ENCODE results near the gene TMEM47.

TMEM47 gene

DNA sequence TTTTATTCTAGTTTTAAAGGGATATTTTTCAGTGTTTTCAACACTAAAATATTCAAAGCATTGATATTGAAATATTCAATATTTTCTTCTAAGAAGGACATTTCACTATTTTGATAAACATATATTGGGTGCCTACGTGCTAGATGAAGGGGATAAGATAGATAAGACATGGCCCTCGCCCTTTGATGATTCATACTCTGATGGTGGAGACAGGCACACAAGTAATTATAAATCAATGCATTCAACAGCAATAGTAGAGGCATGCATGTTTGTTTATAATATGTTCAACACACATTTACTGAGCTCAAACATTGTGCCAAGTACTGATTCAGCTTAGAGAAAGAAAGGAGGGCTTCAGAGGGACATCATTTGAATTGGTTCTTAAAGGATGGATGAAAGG lies 22.7 kb downstream of the TMEM47 start:
- no peaks in the 10 kb centered on the region for H3K27me3 ChIP-seq (ENCODE audit: control insufficient read depth, insufficient read depth, low read length)
- H3K9ac ChIP-seq (ENCODE audit: low read length), result no peak overlapping the region
- no peaks in the 10 kb centered on the region for H3K4me1 ChIP-seq (ENCODE audit: control insufficient read depth, insufficient read depth, low read length)
- no peak overlapping the region for H3K4me3 ChIP-seq (ENCODE audit: low read length)
- H3K9me3 ChIP-seq (ENCODE audit: control insufficient read depth, low read length), result no peaks in the 10 kb centered on the region
- H3K36me3 ChIP-seq (ENCODE audit: control insufficient read depth, insufficient read depth, low read length), result no peaks in the 10 kb centered on the region

DNA sequence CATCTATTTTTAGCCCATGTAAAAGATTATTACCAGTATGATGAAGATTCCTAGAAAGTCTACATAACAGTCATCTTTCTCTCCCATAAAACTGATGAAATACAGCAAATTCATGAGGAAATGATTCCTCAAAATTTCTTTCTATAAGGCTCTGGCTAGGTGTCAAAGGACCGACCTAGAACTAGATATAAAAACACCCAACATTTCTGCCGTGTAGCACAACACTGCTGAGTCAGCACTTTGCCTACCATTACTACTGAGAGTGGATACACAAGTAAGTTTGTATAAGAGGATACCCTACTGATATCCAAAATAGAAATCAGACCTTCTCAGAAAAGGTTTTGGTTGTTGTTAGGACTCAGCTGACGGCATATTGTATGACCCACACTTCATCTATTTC lies 24.7 kb downstream of the TMEM47 start:
- H3K9me3 ChIP-seq (ENCODE audit: control insufficient read depth, low read length), result no peaks in the 10 kb centered on the region
- no peaks in the 10 kb centered on the region for H3K4me1 ChIP-seq (ENCODE audit: control insufficient read depth, insufficient read depth, low read length)
- no peaks in the 10 kb centered on the region for H3K36me3 ChIP-seq (ENCODE audit: control insufficient read depth, insufficient read depth, low read length)
- H3K9ac ChIP-seq (ENCODE audit: low read length), result no peak overlapping the region
- no peaks in the 10 kb centered on the region for H3K27me3 ChIP-seq (ENCODE audit: control insufficient read depth, insufficient read depth, low read length)
- no peak overlapping the region for H3K4me3 ChIP-seq (ENCODE audit: low read length)

DNA sequence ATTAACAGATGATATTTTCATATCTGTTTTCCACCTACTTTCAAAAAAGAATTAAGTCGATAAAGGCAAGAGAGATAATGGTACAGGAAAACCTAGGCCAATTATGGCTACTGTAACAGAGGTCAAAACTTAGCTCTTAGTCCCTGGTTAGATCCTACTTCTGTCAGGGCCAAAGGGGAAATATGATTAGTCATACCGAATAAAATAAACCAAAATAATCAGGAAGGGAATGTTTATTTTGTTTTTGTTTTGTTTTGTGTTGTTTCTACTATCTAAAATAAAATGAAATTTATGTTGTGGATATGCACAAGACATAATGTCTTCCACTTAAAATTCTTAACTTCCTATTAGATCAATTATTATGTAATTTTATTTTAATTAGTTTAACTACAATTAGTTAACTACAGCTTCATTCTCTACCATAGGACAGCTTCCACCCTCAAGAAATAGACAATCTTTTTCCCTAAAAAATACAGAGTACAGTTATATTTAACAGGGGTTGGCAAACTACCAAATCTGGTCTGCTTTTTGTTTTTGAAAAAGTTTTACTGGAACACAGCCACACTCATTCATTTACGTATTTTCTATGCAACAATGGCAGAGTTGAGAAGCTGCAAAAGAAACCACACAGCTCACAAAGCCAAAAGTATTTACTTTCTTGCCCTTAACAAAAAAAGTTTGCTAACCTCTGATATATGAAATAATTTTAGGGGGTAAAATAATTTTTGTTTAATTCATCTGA lies 25.4 kb downstream of the TMEM47 start:
- no peak overlapping the region for H3K9ac ChIP-seq (ENCODE audit: low read length)
- no peak overlapping the region for H3K4me3 ChIP-seq (ENCODE audit: low read length)
- H3K4me1 ChIP-seq (ENCODE audit: control insufficient read depth, insufficient read depth, low read length), result no peaks in the 10 kb centered on the region
- H3K9me3 ChIP-seq (ENCODE audit: control insufficient read depth, low read length), result no peaks in the 10 kb centered on the region
- no peaks in the 10 kb centered on the region for H3K36me3 ChIP-seq (ENCODE audit: control insufficient read depth, insufficient read depth, low read length)
- no peaks in the 10 kb centered on the region for H3K27me3 ChIP-seq (ENCODE audit: control insufficient read depth, insufficient read depth, low read length)

DNA sequence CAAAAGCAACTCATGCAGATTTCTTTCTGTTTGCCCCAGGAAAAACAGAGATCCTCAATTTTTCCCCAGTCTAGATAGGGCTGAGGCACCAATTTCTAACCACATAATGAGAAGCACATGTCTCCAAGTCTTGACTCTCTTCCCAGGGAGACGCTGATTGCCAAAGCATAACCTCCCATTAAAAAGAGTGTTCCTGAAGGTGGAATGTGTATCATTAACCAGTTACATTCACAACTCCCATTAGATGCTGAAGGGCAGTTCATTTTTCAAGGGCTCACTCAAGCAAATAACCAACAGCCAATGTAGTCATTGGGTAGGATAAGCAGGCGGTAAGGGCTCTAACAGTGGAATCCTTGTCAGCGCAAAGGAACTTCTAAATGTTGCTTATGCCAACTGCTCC lies 27.5 kb downstream of the TMEM47 start:
- Histone ChIP-seq H3K36me3 (ENCODE audit: control insufficient read depth, insufficient read depth, low read length) (no peaks in the 10 kb centered on the region), H3K4me1 (ENCODE audit: control insufficient read depth, insufficient read depth, low read length) (no peaks in the 10 kb centered on the region), H3K27me3 (ENCODE audit: control insufficient read depth, insufficient read depth, low read length) (no peaks in the 10 kb centered on the region), H3K9me3 (ENCODE audit: control insufficient read depth, low read length) (no peaks in the 10 kb centered on the region), H3K4me3 (ENCODE audit: low read length) (no peak overlapping the region), H3K9ac (ENCODE audit: low read length) (no peak overlapping the region)

DNA sequence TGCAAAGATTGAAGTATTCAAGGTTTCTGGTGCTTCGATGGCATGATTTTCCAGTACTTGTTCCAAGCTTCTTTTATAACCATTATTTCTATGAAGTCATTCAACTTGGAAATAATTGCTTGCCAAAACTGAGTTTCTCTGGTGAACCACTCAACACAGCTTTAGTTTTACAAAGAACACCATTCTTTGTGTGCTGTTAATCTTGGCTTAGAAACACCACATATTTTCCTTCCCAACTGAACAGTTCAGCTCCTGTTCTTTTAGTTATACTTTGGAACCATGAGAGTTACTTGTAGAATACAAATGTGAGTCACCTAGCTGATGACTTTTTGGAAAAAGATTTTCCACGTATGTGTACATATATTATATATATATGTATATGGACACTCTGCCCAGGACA lies 32.7 kb downstream of the TMEM47 start:
- no peaks in the 10 kb centered on the region for H3K36me3 ChIP-seq (ENCODE audit: control insufficient read depth, insufficient read depth, low read length)
- H3K9ac ChIP-seq (ENCODE audit: low read length), result no peak overlapping the region
- no peaks in the 10 kb centered on the region for H3K9me3 ChIP-seq (ENCODE audit: control insufficient read depth, low read length)
- no peaks in the 10 kb centered on the region for H3K27me3 ChIP-seq (ENCODE audit: control insufficient read depth, insufficient read depth, low read length)
- no peaks in the 10 kb centered on the region for H3K4me1 ChIP-seq (ENCODE audit: control insufficient read depth, insufficient read depth, low read length)
- no peak overlapping the region for H3K4me3 ChIP-seq (ENCODE audit: low read length)

DNA sequence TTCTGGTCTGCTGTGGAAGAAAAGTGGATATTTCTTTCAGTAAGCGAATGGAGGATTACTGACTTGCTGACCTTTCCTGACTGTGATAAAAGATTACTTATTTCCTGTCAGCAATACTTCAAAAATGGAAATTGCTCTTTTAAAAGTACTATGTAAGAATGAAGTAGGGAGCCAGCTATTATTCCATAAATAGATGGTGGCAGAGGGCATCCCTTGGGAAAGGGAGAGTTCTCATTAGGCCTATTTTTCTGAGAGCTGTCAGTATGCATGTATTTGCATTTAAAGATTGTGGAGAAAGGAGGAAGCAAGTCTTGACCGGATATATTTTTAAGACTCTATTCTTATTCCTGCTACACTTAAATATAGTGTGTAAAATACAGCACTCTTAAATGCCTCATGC lies 37.2 kb downstream of the TMEM47 start:
- no peaks in the 10 kb centered on the region for H3K27me3 ChIP-seq (ENCODE audit: control insufficient read depth, insufficient read depth, low read length)
- H3K36me3 ChIP-seq (ENCODE audit: control insufficient read depth, insufficient read depth, low read length), result no peaks in the 10 kb centered on the region
- H3K9me3 ChIP-seq (ENCODE audit: control insufficient read depth, low read length), result no peaks in the 10 kb centered on the region
- no peaks in the 10 kb centered on the region for H3K4me1 ChIP-seq (ENCODE audit: control insufficient read depth, insufficient read depth, low read length)
- H3K9ac ChIP-seq (ENCODE audit: low read length), result no peak overlapping the region
- H3K4me3 ChIP-seq (ENCODE audit: low read length), result no peak overlapping the region

DNA sequence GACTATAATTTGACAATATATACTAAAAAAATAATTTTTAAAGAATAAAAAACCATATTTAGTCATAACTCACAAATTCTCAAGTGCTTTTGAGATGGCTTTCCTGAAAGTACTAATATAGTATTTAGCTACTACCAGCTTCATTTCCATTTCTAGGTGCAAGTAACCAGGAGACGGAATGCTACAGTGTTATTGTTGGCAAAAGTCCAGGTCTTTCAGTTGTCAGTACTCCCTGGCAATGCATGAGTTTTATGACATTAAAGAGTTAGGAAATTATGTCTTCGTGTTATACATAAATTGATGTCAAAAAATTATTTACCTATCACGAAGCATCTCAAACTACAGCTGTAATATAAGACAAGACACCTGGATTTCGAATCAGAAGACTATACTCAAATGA lies 45.0 kb downstream of the TMEM47 start:
- H3K36me3 ChIP-seq (ENCODE audit: control insufficient read depth, insufficient read depth, low read length), result no peaks in the 10 kb centered on the region
- no peaks in the 10 kb centered on the region for H3K9me3 ChIP-seq (ENCODE audit: control insufficient read depth, low read length)
- no peaks in the 10 kb centered on the region for H3K27me3 ChIP-seq (ENCODE audit: control insufficient read depth, insufficient read depth, low read length)
- H3K9ac ChIP-seq (ENCODE audit: low read length), result no peak overlapping the region
- H3K4me1 ChIP-seq (ENCODE audit: control insufficient read depth, insufficient read depth, low read length), result no peaks in the 10 kb centered on the region
- H3K4me3 ChIP-seq (ENCODE audit: low read length), result no peak overlapping the region

DNA sequence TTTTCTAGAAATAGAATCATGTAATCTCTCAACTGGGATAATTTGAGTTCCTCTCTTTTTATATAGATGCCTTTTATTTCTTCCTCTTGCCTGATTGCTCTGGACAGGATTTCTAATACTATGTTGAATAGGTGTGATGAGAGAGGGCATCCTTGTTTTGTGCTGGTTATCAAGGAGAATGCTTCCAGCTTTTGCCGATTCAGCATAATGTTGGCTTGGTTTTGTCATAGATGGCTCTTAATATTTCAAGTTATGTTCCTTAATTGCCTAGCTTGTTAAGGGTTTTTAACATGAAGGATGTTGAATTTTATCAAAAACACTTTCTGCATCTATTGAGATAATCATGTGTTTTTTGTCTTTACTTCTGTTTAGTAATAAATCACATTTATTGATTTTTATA lies 58.7 kb downstream of the TMEM47 start:
- Histone ChIP-seq H3K4me1 (ENCODE audit: control insufficient read depth, insufficient read depth, low read length) (no peaks in the 10 kb centered on the region), H3K36me3 (ENCODE audit: control insufficient read depth, insufficient read depth, low read length) (no peaks in the 10 kb centered on the region), H3K27me3 (ENCODE audit: control insufficient read depth, insufficient read depth, low read length) (no peaks in the 10 kb centered on the region), H3K9me3 (ENCODE audit: control insufficient read depth, low read length) (no peaks in the 10 kb centered on the region), H3K9ac (ENCODE audit: low read length) (no peak overlapping the region), H3K4me3 (ENCODE audit: low read length) (no peak overlapping the region)

DNA sequence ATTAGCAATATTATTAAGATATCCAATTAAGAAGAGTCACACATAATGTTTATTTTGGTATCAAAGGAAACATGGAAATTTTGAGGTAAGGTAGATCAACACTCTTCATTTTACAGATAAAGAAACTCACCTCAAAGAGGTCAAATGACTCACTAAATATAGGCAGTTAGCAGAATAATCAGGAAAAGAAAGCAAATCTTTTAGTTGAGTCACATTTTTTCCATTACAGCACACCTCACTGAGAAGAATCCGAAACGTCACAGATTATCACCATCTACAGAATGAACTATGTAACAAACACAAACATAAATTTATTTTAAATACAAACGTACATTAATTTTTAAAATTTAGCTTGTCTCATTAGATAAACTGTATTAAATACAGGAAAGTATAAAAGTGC lies 70.1 kb downstream of the TMEM47 start:
- H3K4me3 ChIP-seq (ENCODE audit: low read length), result no peak overlapping the region
- H3K27me3 ChIP-seq (ENCODE audit: control insufficient read depth, insufficient read depth, low read length), result no peaks in the 10 kb centered on the region
- no peaks in the 10 kb centered on the region for H3K4me1 ChIP-seq (ENCODE audit: control insufficient read depth, insufficient read depth, low read length)
- H3K9ac ChIP-seq (ENCODE audit: low read length), result no peak overlapping the region
- no peaks in the 10 kb centered on the region for H3K36me3 ChIP-seq (ENCODE audit: control insufficient read depth, insufficient read depth, low read length)
- no peaks in the 10 kb centered on the region for H3K9me3 ChIP-seq (ENCODE audit: control insufficient read depth, low read length)

DNA sequence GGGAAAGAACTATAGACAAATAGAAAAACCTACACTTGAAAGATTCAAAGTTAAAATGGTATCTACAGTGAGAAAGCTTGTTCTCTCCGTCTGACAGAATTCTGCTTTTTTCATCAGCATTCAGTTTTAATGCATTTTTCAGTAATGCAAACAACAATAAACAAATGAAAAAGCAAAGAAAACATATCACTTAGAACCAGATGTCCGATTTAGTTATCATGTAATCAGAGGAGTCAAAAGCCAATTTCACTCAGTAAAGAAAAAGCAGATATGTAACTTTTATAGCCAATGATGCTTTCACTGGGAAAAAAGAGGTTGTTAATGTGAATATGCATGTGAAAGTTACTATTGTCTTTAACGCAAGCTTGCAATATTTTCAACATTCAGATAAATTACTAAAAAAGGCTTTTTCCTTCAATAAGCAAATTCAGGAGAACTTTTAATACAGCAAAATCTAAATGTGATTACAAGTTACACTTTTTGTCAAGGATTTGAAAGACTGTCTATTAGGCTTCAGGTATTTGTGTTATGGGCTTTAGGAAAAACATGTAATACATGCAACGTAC lies 70.7 kb downstream of the TMEM47 start:
- Histone ChIP-seq H3K4me1 (ENCODE audit: control insufficient read depth, insufficient read depth, low read length) (no peaks in the 10 kb centered on the region), H3K36me3 (ENCODE audit: control insufficient read depth, insufficient read depth, low read length) (no peaks in the 10 kb centered on the region), H3K4me3 (ENCODE audit: low read length) (no peak overlapping the region), H3K9me3 (ENCODE audit: control insufficient read depth, low read length) (no peaks in the 10 kb centered on the region), H3K9ac (ENCODE audit: low read length) (no peak overlapping the region), H3K27me3 (ENCODE audit: control insufficient read depth, insufficient read depth, low read length) (no peaks in the 10 kb centered on the region)

DNA sequence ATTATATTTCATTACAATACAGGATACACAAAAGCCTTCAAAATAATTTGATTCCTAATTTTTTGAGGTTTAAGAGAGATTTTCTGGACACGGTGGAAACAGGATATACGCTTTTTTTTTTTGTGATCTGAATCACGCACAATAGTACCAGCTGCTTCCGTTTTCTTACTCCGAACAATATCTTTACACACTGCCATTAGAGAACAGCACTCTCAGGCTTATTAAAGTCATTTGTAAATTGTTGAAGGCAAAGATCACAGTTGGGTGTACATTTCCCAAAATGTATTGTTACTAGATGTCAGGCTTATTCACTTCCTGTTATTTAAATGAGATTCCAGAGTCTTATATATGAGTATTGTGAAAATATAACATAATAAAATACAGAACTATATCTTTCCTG lies 71.5 kb downstream of the TMEM47 start:
- H3K36me3 ChIP-seq (ENCODE audit: control insufficient read depth, insufficient read depth, low read length), result no peaks in the 10 kb centered on the region
- no peak overlapping the region for H3K4me3 ChIP-seq (ENCODE audit: low read length)
- H3K9me3 ChIP-seq (ENCODE audit: control insufficient read depth, low read length), result no peaks in the 10 kb centered on the region
- H3K9ac ChIP-seq (ENCODE audit: low read length), result no peak overlapping the region
- no peaks in the 10 kb centered on the region for H3K27me3 ChIP-seq (ENCODE audit: control insufficient read depth, insufficient read depth, low read length)
- no peaks in the 10 kb centered on the region for H3K4me1 ChIP-seq (ENCODE audit: control insufficient read depth, insufficient read depth, low read length)

DNA sequence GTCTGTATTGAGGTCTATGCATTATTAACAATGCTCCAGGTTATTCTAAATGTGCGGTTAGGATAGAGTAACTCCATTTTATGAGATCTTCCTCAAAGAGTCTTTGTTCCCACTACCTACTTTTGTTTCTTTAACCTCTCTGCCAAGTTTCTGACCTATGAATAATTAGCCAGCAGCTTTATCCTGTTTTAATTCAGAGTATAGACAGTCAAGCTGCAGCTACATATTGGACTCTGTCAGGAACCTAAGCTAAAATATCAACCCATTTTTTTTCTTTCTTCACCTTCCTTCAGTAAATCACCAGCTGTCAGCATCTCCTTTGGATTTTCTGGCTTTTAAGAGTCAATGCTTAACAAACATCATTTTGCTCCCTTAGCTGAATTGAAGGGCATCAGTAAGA lies 72.3 kb downstream of the TMEM47 start:
- H3K9me3 ChIP-seq (ENCODE audit: control insufficient read depth, low read length), result no peaks in the 10 kb centered on the region
- no peaks in the 10 kb centered on the region for H3K4me1 ChIP-seq (ENCODE audit: control insufficient read depth, insufficient read depth, low read length)
- no peaks in the 10 kb centered on the region for H3K36me3 ChIP-seq (ENCODE audit: control insufficient read depth, insufficient read depth, low read length)
- no peak overlapping the region for H3K4me3 ChIP-seq (ENCODE audit: low read length)
- H3K27me3 ChIP-seq (ENCODE audit: control insufficient read depth, insufficient read depth, low read length), result no peaks in the 10 kb centered on the region
- no peak overlapping the region for H3K9ac ChIP-seq (ENCODE audit: low read length)

DNA sequence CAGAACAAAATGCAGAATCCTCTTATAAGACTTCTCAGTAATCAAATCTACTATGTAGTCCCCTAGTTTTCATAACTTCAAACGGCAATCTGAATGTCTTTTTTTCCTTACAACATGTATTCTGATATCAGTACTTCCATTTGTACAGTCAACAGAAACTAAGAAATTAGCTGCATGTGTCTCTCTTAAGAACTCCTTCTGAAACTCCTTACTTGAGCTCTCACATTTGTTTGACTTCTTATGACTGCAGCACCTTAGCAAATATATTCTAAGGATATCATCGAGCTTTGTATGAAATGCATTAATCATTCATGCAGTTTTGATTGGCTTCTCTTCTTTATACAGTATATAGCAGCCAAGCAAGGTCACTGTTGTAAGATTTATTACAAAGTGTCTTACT lies 77.0 kb downstream of the TMEM47 start:
- no peaks in the 10 kb centered on the region for H3K36me3 ChIP-seq (ENCODE audit: control insufficient read depth, insufficient read depth, low read length)
- H3K27me3 ChIP-seq (ENCODE audit: control insufficient read depth, insufficient read depth, low read length), result no peaks in the 10 kb centered on the region
- H3K4me3 ChIP-seq (ENCODE audit: low read length), result no peak overlapping the region
- H3K9ac ChIP-seq (ENCODE audit: low read length), result no peak overlapping the region
- H3K9me3 ChIP-seq (ENCODE audit: control insufficient read depth, low read length), result no peaks in the 10 kb centered on the region
- H3K4me1 ChIP-seq (ENCODE audit: control insufficient read depth, insufficient read depth, low read length), result no peaks in the 10 kb centered on the region

Data from mucosa of stomach (tissue), 1 donor.